ENCODE results near the gene TMC8. TPM values are rescaled to one million over a fixed set of nuclear protein-coding genes. Genes with fewer than 3 reads are reported as not detected.
"Not testable (repeated sequence)": the region's sequence is repeated elsewhere in the genome, so short reads cannot be mapped to it uniquely, and the experiment has no call there.

TMC8 gene
- total and polyA plus RNA-seq, 2 donors from 2014 or later = 1.0 to 35.9 TPM

- Histone ChIP-seq H3K4me1 (ENCODE audit: control insufficient read depth in 2 of 3, insufficient read depth in 2 of 3, low read depth in 1 of 3, low read length in 3 of 3) (peaks cover 0 to 16% (median 5%) of the 10 kb centered on the region in 3 donors), H3K27me3 (ENCODE audit: control insufficient read depth, insufficient read depth, low read length) (no peaks in the 10 kb centered on the region), H3K4me3 (ENCODE audit: low read length in 3 of 3) (peak within 1 kb of the TSS; percentile 11 to 73 (median 14)), H3K9ac (ENCODE audit: low read length in 3 of 3) (peak within 1 kb of the TSS in 2 of 3 donors; percentile 60 to 67), H3K27ac (ENCODE audit: low read depth in 2 of 2, low read length in 2 of 2) (peak within 1 kb of the TSS; percentile 69 to 83), H3K36me3 (ENCODE audit: control insufficient read depth in 2 of 3, insufficient read depth in 3 of 3, low read length in 3 of 3) (peaks cover 0 to 3% (median 0%) of the 10 kb centered on the region in 3 donors), H3K9me3 (ENCODE audit: control insufficient read depth in 2 of 3, insufficient read depth in 1 of 3, low read length in 3 of 3) (no peaks in the 10 kb centered on the region)
- intact Hi-C loops (cut with DNase I) = no loop called here
- DNase-seq (peak; percentile 79 to 95 (median 86)), FAIRE-seq (no peak)
- no peak for TF ChIP-seq CTCF (IDR thresholded peaks at IDR 0.05; ENCODE audit: borderline replicate concordance, extremely low read depth, insufficient read depth)
Measured at GRCh38 chr17:78168242-78168902, 37.8 kb downstream of the TMC8 start, which contains the start of gene SYNGR2. SYNGR2 (plus strand) TSS chr17:78168581; CDS start chr17:78168617, 36 bp downstream.

GRCh38 chr17:78168903-78169793 lies 38.6 kb downstream of the TMC8 start:
- DNase-seq = peak in 4 of 5 donors; percentile 43 to 90 (median 74)
- FAIRE-seq = no peak
- TF ChIP-seq CTCF (IDR thresholded peaks at IDR 0.05; ENCODE audit: borderline replicate concordance, extremely low read depth, insufficient read depth) = no peak
- peaks cover 0 to 20% (median 10%) of the 10 kb centered on the region in 3 donors for H3K4me1 ChIP-seq (ENCODE audit: control insufficient read depth in 2 of 3, insufficient read depth in 2 of 3, low read depth in 1 of 3, low read length in 3 of 3)
- peak overlapping the region in 2 of 3 donors; percentile 2 to 67 for H3K9ac ChIP-seq (ENCODE audit: low read length in 3 of 3)
- H3K27me3 ChIP-seq (ENCODE audit: control insufficient read depth, insufficient read depth, low read length) = no peaks in the 10 kb centered on the region
- no peaks in the 10 kb centered on the region for H3K9me3 ChIP-seq (ENCODE audit: control insufficient read depth in 2 of 3, insufficient read depth in 1 of 3, low read length in 3 of 3)
- peak overlapping the region; percentile 69 to 83 for H3K27ac ChIP-seq (ENCODE audit: low read depth in 2 of 2, low read length in 2 of 2)
- intact Hi-C loops (cut with DNase I) = no loop called here
- peak overlapping the region in 2 of 3 donors; percentile 1 to 73 for H3K4me3 ChIP-seq (ENCODE audit: low read length in 3 of 3)
- H3K36me3 ChIP-seq (ENCODE audit: control insufficient read depth in 2 of 3, insufficient read depth in 3 of 3, low read length in 3 of 3) = peaks cover 0 to 3% (median 0%) of the 10 kb centered on the region in 3 donors

DNA sequence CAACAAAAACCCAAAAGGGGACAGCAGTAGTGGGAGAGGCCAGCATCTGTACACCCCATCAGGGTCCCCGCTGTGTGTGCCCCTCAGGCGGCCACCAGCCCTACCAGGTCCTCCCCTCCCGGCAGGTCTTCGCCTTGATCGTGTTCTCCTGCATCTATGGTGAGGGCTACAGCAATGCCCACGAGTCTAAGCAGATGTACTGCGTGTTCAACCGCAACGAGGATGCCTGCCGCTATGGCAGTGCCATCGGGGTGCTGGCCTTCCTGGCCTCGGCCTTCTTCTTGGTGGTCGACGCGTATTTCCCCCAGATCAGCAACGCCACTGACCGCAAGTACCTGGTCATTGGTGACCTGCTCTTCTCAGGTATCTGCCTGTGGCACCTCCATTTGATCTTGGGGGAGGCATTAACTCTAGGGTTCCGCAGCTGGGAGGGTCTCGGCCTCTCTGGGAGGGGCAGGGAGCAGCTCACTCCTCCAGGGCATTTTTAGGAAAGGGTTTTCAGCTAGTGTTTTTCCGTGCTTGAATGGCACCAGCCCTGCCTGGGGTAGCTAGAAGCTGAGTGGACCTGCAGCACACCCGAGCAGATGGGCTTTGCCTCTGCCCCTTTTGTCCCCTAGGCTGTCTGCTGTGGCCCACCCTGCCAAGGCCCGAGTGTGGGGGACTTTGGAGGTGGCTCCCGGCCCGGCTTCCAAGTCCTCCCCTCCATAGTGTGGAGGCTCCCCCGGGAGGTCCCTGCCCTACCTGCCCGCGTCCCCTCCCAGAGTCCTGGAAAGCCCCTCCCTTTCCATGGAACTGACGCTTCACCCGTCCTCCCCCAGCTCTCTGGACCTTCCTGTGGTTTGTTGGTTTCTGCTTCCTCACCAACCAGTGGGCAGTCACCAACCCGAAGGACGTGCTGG lies 40.4 kb downstream of the TMC8 start:
- Histone ChIP-seq H3K27me3 (ENCODE audit: control insufficient read depth, insufficient read depth, low read length) (no peaks in the 10 kb centered on the region), H3K4me1 (ENCODE audit: control insufficient read depth in 2 of 3, insufficient read depth in 2 of 3, low read depth in 1 of 3, low read length in 3 of 3) (peaks cover 0 to 36% (median 27%) of the 10 kb centered on the region in 3 donors), H3K9me3 (ENCODE audit: control insufficient read depth in 2 of 3, insufficient read depth in 1 of 3, low read length in 3 of 3) (no peaks in the 10 kb centered on the region), H3K27ac (ENCODE audit: low read depth in 2 of 2, low read length in 2 of 2) (no peak overlapping the region), H3K9ac (ENCODE audit: low read length in 3 of 3) (no peak overlapping the region), H3K4me3 (ENCODE audit: low read length in 3 of 3) (no peak overlapping the region), H3K36me3 (ENCODE audit: control insufficient read depth in 2 of 3, insufficient read depth in 3 of 3, low read length in 3 of 3) (peaks cover 0 to 3% (median 0%) of the 10 kb centered on the region in 3 donors)
- DNase-seq = no peak
- no peak for TF ChIP-seq CTCF (IDR thresholded peaks at IDR 0.05; ENCODE audit: borderline replicate concordance, extremely low read depth, insufficient read depth)
- intact Hi-C loops (cut with DNase I) = loop anchor here (10.0 kb wide), 1 partner anchor 56 kb away; no protein-coding TSS in a partner anchor
- FAIRE-seq = no peak

- H3K9me3 ChIP-seq (ENCODE audit: control insufficient read depth in 2 of 3, insufficient read depth in 1 of 3, low read length in 3 of 3); H3K27me3 ChIP-seq (ENCODE audit: control insufficient read depth, insufficient read depth, low read length); FAIRE-seq; H3K9ac ChIP-seq (ENCODE audit: low read length in 3 of 3); H3K4me3 ChIP-seq (ENCODE audit: low read length in 3 of 3); DNase-seq; H3K36me3 ChIP-seq (ENCODE audit: control insufficient read depth in 2 of 3, insufficient read depth in 3 of 3, low read length in 3 of 3); H3K27ac ChIP-seq (ENCODE audit: low read depth in 2 of 2, low read length in 2 of 2): not testable (repeated sequence)
- H3K4me1 ChIP-seq (ENCODE audit: control insufficient read depth in 2 of 3, insufficient read depth in 2 of 3, low read depth in 1 of 3, low read length in 3 of 3) = peaks cover 0 to 44% (median 34%) of the 10 kb centered on the region in 3 donors
- intact Hi-C loops (cut with DNase I) = loop anchor here (10.0 kb wide), 1 partner anchor 57 kb away; no protein-coding TSS in a partner anchor
Measured at GRCh38 chr17:78171591-78172248, 41.1 kb downstream of the TMC8 start.

Data from kidney (tissue), 14 donors.